ENCODE data around the gene TMX3.

DNA sequence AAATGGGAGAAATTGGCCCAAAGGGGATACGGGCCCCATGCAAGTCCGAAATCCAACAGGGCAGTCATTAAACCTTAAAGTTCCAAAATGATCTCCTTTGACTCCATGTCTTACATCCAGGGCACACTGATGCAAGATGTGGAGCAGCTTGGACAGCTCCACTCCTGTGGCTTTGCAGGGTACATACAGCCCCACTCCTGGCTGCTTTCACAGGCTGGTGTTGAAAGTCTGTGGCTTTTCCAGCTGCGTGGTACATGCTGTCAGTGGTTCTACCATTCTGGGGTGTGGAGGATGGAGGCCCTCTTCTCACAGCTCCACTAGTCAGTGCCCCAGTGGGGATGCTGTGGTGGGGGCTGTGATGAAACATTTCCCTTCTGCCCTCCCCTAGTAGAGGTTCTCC is 8.6 kb upstream of the TMX3 start:
- TF ChIP-seq, protein P1, sequence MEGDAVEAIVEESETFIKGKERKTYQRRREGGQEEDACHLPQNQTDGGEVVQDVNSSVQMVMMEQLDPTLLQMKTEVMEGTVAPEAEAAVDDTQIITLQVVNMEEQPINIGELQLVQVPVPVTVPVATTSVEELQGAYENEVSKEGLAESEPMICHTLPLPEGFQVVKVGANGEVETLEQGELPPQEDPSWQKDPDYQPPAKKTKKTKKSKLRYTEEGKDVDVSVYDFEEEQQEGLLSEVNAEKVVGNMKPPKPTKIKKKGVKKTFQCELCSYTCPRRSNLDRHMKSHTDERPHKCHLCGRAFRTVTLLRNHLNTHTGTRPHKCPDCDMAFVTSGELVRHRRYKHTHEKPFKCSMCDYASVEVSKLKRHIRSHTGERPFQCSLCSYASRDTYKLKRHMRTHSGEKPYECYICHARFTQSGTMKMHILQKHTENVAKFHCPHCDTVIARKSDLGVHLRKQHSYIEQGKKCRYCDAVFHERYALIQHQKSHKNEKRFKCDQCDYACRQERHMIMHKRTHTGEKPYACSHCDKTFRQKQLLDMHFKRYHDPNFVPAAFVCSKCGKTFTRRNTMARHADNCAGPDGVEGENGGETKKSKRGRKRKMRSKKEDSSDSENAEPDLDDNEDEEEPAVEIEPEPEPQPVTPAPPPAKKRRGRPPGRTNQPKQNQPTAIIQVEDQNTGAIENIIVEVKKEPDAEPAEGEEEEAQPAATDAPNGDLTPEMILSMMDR (IDR thresholded peaks at IDR 0.05; ENCODE audit: low read depth, low read length), result no peak
- TF ChIP-seq POLR2A (IDR thresholded peaks at IDR 0.05; ENCODE audit: extremely low read depth, insufficient read length), result no peak
- TF ChIP-seq, protein P2, sequence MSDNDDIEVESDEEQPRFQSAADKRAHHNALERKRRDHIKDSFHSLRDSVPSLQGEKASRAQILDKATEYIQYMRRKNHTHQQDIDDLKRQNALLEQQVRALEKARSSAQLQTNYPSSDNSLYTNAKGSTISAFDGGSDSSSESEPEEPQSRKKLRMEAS (IDR thresholded peaks at IDR 0.05; ENCODE audit: low read depth, low read length), result no peak
- TF ChIP-seq MYC (IDR thresholded peaks at IDR 0.05; ENCODE audit: low read depth, low read length), result no peak

Data from NB4 (cell line).